Amygdala (tissue), 56 donors: Measurements from ENCODE around the gene HLCS.

Experiments used
- DNase-seq, 56 donors: peaks; one replicate each; lab custom pipeline; 2025; lab: John Stamatoyannopoulos, UW

HLCS gene

DNA sequence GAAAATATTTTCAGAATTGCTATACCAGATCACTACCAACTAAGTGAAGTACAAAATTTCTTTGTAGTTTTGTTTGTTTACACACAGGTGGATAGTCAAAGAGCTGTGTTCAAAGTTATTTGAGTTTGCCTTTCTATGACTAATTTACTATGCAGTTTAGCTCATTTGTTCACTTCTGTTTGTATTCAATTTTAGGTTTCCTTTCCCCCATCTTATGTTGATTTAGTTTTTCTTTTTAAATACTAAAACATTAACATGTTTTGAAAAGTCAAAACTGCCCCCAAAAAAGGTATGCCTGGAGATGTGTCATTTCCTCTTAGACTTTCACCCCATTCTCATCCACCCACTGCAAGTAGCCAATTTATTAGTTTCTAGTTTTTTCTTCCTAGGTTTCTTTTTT, 21.4 kb upstream of the HLCS start:
- no peak for DNase-seq

DNA sequence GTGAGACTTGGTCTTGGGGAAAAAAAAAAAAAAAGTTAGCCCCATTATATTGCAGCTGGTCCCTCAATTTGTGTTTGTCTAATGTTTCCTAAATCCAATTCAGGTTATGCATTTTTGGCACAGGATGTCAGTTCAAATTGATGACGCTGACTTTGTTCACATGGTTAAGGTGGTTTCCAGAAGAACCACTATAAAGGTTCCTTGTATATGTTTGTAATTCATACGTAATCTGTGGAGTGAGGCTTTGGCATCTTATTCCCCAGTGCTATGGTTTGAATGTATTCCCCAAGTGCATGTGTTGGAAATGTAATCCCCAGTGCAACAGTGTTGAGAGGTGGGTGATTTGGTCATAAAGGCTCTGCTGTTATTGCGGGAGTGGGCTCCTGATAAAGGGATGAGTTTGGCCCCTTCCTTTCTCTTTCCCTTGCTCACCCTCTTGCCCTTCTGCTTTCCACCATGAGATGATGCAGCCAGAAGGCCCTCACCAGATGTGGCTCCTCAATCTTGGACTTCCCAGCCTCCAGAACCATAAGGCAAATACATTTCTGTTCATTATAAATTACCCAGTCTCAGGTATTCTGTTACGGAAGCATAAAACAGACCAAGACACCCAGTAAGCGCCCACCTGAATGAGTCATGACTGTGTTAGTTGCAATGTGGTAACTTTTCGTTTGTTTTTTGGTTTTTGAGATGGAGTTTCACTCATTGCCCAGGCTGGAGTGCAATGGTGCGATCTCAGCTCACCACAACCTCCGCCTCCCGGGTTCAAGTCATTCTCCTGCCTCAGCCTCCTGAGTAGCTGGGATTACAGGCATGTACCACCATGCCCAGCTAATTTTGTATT, 19.5 kb upstream of the HLCS start:
- DNase-seq = no peak

DNA sequence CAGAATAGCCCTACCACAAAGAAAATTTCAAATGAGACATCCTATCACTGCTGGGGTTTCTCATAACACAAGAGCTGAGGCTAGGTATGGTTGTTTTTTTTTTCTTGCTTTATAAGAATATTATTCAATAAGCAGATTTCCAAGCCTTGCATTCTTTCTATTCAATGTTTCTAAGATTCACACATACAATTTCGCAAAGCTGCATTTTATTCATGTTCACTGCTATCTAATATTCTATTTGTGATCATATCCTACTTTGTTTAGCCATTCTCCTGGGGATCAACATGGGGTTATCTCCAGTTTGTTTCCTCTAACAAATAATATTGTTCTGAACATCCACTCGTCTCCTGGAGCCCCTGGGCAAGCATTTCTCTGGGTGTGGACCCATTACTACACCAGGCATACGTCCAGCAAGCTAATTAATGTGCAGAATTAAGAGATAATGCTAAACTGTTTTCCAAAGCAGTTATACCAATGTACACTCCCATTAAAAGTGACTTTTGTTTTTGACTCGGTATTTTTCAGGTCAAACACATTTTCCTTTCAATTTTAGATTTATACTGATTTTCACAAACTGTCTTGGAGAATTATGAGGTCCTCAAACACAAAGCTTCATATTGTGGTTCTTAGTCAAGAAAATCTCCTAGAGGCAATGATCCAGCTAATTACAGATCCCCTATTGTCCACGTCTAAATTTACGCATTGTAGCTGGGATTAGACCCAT, 15.7 kb upstream of the HLCS start:
- DNase-seq = no peak

DNA sequence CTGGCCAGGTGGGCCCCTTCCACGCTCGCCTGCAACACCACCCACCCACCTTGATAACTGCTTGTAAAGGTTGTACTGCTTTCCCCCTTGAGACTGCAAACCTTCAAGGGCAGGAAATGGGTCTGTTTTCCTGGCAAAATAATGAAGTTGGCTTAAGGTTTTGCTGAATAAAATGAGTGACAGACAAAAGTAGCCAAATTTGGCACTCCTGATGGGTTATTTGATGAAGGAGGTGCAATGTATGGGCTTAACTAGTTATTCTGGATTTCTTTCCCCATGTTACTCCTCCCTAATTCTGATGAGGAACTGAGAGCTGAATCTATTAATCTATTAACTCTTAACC, 14.6 kb upstream of the HLCS start:
- no peak for DNase-seq

DNA sequence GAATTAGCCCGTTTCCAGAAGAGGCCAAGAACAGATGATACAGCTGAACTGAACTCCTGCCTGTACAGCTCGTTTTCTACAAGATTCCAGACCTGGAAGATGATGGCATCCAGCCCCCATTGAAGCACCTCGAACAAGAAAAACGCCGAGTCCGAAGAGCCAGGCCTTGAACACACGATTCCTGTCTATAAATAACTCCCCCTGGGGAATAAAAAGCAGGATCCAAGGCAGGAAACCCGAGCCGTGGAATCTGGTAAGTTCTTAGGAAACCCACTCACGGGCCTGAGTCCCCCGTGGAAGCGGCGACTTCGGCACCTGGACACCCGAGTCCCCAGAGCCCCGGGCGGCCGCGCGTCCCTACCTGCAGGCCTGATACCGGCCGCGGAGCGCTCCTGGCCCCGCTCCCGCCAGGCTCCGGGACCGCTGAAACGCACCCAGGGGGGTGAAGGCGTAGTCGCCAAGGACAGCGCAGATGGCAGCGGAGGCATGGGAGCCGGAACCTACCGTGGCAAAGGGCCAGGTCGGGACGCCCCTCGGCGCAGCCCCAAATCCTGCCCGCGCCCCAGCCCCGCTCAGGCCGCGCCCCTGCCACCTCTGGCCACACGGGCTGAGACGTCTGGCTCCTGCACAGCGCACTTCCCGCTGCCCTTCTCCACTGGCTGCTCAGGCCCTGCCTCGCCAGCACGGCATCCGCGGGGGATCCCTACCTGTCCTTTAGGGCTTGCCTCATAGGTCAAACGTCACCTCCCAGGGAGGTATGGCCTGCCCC, 14.0 kb upstream of the HLCS start:
- DNase-seq = peak in 9 of 56 donors; percentile 6 to 64 (median 23)

DNA sequence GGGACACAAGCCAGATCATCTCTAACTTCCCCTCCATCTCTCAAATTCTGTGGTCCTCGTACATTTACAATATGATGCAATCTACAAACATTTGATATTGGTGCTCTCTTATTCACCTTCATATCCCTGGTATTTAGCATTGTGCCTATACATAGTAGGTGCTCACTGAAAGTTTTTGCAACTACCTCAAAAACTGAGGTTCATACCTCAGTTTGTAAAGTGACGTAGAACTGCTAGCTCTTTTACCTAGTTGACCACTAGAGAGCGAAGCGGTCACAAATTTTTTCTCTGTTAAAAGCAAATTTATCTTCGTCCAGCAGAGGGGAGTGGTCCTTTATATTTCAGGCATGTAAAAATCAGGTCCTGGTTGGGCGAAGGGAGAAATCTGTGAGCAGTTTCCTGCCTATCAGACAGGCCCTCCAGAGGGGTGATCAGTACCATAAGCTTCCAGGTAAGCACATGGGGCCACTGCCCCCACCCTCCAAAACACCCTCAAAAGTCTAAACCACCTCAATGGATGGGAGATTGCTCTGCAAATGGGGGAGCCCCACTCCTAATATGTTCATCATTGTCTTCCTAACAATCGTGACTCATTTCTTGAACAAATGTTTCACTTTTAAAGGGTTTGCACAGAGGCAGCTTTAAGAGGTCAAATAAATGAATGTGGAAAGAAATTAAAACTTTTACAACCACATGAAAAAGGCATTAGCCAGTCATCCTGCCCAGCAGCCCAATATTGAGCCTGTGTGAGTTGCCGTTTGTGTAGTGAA, 10.6 kb upstream of the HLCS start:
- DNase-seq = peak in 5 of 56 donors; percentile 5 to 22 (median 8)

DNA sequence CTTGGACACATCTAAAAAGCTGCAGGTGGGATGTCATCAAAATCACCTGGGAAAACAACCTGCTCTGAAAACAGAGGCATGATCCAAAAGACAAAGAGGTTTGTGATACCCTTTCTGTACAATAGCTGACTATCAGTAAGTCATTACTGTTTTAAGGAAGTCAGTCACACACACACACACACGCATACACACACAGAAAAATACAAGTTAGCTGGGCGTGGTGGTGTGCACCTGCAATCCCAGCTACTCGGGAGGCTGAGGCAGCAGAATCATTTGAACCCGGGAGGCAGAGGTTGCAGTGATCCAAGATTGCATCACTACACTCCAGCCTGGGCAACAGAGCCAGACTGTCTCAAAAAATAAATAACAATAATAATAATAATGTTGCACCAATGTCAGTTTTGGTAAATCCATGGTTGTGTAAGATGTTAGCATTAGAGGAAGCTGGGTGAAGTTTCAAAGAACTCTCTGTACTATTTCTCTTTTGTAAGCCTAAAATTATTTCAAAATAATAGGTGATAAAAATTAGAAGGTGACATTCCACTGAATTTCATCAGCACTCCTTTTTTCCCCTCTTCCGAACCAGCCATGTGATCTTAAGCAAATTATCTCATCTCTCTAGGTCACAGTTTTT, 9.9 kb upstream of the HLCS start:
- no peak for DNase-seq

DNA sequence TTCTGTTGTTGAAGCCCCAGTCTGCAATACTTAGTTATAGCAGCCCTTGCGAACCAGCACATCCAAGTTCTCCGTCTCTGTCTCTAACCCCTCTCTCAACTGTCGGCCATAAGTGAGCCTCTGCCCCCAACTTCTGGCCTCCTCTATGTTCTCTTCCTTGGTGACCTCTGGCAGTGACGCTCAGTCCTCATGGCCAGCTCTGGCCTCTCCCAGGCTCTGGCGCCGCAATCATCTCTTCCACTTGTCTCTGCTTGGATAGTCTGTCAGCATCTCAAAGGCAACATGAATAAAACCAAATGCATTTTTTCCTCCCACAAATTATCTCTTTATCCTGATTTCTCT, 8.4 kb upstream of the HLCS start:
- no peak for DNase-seq

DNA sequence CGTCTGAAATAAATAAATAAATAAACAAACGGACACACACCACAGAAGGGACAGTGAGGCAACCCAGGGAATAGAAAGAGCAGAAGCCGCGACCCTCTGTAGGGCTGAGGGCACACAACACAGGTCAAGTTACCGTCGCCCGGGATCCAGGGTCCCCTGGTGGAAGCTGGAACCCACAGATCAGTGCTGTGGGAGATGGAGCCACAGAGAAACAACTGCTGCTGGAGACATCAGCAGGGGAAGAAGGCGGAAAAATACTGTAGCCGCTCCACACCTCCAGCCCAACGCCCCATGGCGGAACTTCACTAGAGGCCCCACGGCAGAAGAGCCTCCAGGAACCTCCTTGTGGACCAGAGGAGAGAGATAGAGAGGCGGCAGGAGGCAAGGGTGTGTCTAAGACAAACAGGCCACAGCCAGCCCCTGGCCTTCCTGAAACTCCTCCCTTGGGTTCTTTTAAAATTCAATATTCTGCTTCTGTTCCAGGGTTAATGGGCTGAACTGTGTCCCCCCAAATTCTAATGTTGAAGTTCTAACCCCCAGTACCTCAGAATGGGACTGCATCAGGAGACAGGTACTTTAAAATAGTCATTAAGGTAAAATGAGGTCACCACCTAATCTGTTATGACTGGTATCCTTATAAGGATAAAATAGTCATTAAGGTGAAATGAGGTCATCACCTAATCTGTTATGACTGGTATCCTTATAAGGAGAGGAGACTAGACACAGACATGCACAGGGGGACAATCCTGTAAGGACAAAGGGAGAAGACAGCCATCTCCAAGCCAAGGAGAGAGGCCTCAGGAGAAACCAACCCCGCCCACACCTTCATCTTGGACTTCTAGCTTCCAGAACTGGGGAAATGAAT, 7.7 kb upstream of the HLCS start:
- no peak for DNase-seq

DNA sequence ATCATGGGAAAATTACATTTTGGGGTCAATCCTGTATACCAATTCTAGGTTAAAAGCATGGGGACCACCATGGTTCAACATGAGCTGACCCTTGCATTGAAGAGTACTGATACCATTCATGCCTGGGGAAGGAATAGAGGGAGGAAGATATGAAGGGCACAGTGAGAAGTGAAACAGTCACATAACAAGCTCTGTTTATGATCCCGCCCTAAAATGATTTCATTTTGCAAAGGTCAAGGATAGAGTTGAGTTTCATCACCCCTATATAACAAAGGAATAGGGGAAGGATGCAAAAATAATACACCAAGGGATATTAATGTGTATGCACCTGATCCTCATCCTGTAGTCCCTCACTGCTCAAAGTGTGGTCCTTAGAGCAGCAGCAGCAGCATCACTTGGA, 2.5 kb upstream of the HLCS start:
- no peak for DNase-seq

DNA sequence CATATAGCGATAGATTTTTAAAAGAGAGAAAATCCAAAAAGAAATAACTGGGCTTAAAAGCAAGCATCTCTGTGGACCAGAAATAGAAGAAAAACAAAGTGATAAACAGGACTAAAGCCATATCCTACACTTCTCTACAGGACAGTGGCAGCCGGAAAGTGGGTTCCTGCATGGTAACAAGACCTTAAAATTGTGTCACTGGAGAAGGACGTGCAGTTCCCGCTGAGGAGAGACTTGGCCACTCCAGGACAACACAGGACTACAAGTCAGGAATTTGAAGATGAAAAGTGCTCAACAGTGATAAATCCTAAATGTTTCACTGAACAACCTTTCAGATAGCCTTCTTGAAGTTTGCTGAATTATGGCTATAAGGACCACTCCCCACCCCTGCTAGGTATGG, 1.9 kb upstream of the HLCS start:
- DNase-seq = no peak

DNA sequence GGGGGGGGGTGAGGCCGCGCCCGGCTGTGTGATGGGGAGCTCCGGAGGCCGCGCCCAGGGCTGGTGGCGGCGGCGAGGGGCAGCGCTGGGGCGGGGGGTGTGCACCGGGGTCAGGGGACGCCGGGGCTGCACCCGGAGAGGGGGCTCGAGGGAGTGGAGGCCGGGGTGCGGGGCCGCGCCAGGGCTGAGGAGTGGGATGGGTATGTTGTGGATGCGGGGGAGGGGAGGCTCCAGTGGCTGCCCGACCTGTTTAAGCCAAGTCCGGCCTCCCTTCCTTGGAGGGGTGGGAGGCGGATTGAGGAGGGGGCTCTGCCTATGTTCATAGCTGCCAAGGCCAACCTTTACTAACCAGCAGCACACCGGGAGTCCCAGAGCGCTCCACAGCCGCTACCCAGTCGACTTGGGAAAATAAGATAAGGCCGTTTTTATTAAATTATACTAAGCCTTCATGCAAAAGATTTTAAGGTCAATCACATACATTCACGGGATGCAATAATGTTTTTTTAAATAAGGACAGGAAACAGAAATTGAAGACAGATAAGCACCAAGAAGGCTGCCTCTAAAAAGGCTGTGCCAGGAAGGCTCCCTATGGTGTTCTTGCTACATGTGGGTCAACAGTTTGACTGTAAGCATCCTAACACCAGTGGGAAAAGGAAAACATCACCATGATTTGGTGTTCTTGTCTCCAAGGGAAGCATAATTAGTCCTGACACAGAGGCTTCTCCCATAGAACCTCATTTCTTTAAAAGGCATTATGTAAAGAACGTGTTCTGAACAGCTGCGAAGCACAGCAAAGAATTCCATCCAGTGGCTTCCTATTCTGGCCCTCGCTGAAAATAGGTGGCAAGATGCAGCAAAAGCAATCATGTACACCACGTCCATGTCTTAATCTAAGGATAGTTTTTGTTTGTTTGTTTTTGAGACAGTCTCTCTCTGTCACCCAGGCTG, 626 bp upstream of the HLCS start:
- DNase-seq = peak in 6 of 56 donors; percentile 13 to 75 (median 46)

DNA sequence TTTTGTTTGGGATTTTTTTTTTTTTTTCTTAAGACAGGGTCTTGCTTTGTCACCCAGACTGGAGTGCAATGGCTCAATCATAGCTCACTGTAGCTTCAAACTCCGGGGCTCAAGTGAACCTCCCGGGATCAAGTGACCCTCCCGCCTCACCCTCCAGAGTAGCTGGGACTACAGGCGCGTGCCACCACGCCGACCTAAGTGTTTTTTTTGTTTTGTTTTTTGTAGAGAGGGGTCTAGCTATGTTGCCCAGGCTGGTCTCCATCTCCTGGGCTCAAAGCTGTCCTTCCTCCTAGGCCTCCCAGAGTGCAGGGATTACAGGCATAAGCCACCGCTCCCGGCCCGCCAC, 776 bp downstream of the HLCS start:
- no peak for DNase-seq

DNA sequence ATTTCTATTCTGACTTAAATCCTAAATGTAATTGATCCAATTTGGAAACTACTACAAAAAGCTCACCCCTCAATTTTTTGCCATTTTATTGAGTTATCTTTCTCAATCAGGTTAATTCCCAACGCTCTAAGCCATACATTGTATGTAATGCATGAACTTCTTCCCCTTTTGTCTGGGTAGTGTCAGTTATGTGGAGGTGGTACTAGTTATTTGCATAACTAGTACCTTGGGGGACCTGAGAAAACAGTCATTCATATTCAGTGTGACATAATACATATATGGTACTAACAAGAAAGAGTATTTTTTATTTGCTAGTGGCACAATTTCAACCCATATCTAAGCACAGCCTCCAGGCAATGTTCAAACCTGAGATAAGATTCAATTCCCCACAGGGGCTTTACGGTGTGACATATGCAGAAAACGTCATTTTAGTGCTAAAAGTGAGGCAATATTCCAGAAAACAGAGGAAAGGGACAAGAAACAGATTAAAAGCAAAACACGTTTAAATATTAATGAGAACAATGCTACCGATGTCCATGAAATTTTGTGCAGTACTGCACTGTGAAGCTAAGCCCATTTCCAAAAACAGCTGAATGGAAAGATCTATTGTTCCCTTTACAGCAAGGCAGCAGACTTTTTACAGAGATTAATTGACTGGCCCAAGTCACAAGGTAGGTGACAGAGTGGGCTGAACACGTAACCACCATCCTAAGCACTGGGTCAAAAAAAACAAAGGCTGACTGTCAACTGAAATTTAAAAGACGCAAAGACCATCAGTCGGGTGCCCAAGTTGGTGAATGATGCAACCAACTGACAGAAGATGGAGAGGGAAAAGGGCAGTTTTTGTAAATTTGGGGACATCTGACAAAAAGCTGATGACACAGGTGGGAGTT, 1.4 kb downstream of the HLCS start:
- no peak for DNase-seq

DNA sequence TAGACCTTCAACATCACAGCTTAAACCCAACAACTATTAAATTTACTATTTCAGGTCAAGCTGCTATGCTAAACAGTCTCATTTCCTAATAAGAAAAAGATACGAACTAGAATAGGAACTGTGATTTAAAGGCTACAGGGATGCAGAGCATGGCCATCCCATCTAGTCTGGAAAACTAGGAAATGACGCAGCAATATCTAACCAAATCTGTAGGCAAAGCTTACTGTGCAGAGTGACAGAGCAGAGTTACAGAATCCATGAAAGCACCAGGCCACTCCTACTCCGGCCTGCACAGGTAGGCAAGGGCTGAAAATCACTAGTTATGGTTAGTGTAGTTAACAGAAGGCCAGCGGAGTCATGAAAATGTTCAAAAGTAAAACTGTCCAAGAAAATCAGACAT, 2.1 kb downstream of the HLCS start:
- DNase-seq = no peak

DNA sequence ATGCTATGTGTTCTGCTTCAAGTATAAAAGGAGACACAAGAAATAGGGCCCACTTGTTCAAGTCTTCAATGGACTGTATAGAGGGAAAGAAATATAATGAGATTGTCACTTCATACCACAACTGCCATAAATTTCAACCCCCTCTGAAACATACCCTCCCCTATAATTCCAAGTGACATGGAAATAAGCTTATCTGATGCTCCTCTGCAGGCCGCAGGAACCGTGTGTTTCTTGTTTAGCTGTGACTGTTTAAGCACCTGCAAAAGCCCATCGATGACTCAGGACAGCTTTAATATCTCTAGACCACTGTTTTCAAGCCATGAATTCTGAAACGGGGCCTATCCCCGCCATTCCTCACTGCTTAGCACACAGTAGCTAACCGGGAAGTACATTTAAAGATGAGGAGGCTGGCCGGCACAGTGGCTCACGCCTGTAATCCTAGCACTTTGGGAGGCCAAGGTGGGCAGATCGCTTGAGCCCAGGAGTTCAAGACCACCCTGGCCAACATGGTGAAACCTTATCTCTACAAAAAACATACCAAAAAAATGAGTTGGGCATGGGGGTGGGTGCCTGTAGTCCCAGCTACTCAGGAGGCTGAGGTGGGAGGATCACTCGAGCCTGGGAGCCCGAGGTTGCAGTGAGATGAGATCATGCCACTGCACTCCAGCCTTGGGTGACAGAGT, 4.2 kb downstream of the HLCS start:
- no peak for DNase-seq
